ENCODE data around the gene C17orf50. TPM values are rescaled to one million over a fixed set of nuclear protein-coding genes. Genes with fewer than 3 reads are reported as not detected.

C17orf50 gene
- total RNA-seq, 1 experiment from 2014 or later = not detected

Other genes with a start within 250 kb of the C17orf50 start
- 0.17 TPM for gene SLFN12L, start 223.2 kb upstream of the C17orf50 start, total RNA-seq (2021; ENCODE audit: unreplicated experiment)
- not detected for gene SLFN14, start 200.1 kb upstream of the C17orf50 start, total RNA-seq (2021; ENCODE audit: unreplicated experiment)
- gene PEX12, start 182.3 kb upstream of the C17orf50 start, total RNA-seq (2021; ENCODE audit: unreplicated experiment) = 5.0 TPM
- 198 TPM for gene AP2B1, start 173.6 kb upstream of the C17orf50 start, total RNA-seq (2021; ENCODE audit: unreplicated experiment)
- 0.15 TPM for gene RASL10B, start 29.2 kb upstream of the C17orf50 start, total RNA-seq (2021; ENCODE audit: unreplicated experiment)
- not detected for gene GAS2L2, start 7.6 kb upstream of the C17orf50 start, total RNA-seq (2021; ENCODE audit: unreplicated experiment)
- 2.6 TPM for gene MMP28, start 34.8 kb downstream of the C17orf50 start, total RNA-seq (2021; ENCODE audit: unreplicated experiment)
- gene TAF15, start 48.6 kb downstream of the C17orf50 start, total RNA-seq (2021; ENCODE audit: unreplicated experiment) = 346 TPM
- not detected for gene HEATR9, start 108.0 kb downstream of the C17orf50 start, total RNA-seq (2021; ENCODE audit: unreplicated experiment)
- gene CCL5, start 119.5 kb downstream of the C17orf50 start, total RNA-seq (2021; ENCODE audit: unreplicated experiment) = 0.34 TPM
- 11.7 TPM for gene RDM1, start 169.9 kb downstream of the C17orf50 start, total RNA-seq (2021; ENCODE audit: unreplicated experiment)
- gene LYZL6, start 182.8 kb downstream of the C17orf50 start, total RNA-seq (2021; ENCODE audit: unreplicated experiment) = not detected
- not detected for gene CCL16, start 220.6 kb downstream of the C17orf50 start, total RNA-seq (2021; ENCODE audit: unreplicated experiment)
- not detected for gene CCL14, start 225.8 kb downstream of the C17orf50 start, total RNA-seq (2021; ENCODE audit: unreplicated experiment)
- gene CCL15, start 240.7 kb downstream of the C17orf50 start, total RNA-seq (2021; ENCODE audit: unreplicated experiment) = not detected

Data from HCT116 (cell line).